Measurements from ENCODE around the gene SLC6A17. TPM values are rescaled to one million over a fixed set of nuclear protein-coding genes. Genes with fewer than 3 reads are reported as not detected.

Gene SLC6A17
- total and polyA plus RNA-seq, 2 experiments from 2014 or later = 0.03 to 0.17 TPM

- TF ChIP-seq ZNF462 (CRISPR knock-in tag; IDR thresholded peaks at IDR 0.05) (no peak), JUNB (IDR thresholded peaks at IDR 0.05; ENCODE audit: unreplicated experiment) (no peak), CREB1 (CRISPR knock-in tag; IDR thresholded peaks at IDR 0.05; ENCODE audit: low read depth) (no peak), CTCF (conservative IDR thresholded peaks at IDR 0.05; ENCODE audit: low read depth in 2 of 2) (no peak)
These were observed 50.4 kb downstream of the SLC6A17 start (continued) for GRCh38 chr1:110200666-110201065.

GRCh38 chr1:110201157-110201825, 51.0 kb downstream of the SLC6A17 start:
- Histone ChIP-seq H3K27ac (ENCODE audit: low read depth) (no peak overlapping the region), H2AFZ (peak overlapping the region; percentile 14; the same call in 1 of the 2 replicates), H3K79me2 (replicated peaks; ENCODE audit: insufficient read depth) (no peaks in the 10 kb centered on the region), H4K20me1 (replicated peaks; ENCODE audit: insufficient read depth) (no peaks in the 10 kb centered on the region; the same call in 1 of the 2 replicates), H3K4me1 (ENCODE audit: insufficient read depth) (no peaks in the 10 kb centered on the region), H3K27me3 (ENCODE audit: insufficient read depth) (no peaks in the 10 kb centered on the region), H3K4me3 (no peak overlapping the region), H3F3A (replicated peaks; ENCODE audit: low read depth) (no peaks in the 10 kb centered on the region), H3K36me3 (ENCODE audit: insufficient read depth) (no peaks in the 10 kb centered on the region), H3K4me2 (no peak overlapping the region), H3K9me2 (ENCODE audit: insufficient read depth) (no peaks in the 10 kb centered on the region)
- H3K4me3 Mint-ChIP-seq = no peak overlapping the region
- H3K27ac Mint-ChIP-seq = no peak overlapping the region
- no peaks in the 10 kb centered on the region for H3K36me3 Mint-ChIP-seq (ENCODE audit: low read depth)
- peaks cover 10% of the 10 kb centered on the region for H3K27me3 Mint-ChIP-seq (ENCODE audit: insufficient read depth, low read depth, poor library complexity)
- peaks cover 7% of the 10 kb centered on the region for H3K4me1 Mint-ChIP-seq
- DNase-seq (ENCODE audit: low spot score) (no peak), ATAC-seq (no peak; the same call in 2 of the 3 replicates)
- H3K9me3 Mint-ChIP-seq = no peaks in the 10 kb centered on the region
- no peak for TF ChIP-seq ZNF114 (CRISPR knock-in tag; IDR thresholded peaks at IDR 0.05)
- TF ChIP-seq EZH2phosphoT487 (IDR thresholded peaks at IDR 0.05; ENCODE audit: unreplicated experiment) = no peak
- no peak for TF ChIP-seq STAT1 (IDR thresholded peaks at IDR 0.05; ENCODE audit: unreplicated experiment)
- TF ChIP-seq JUNB (IDR thresholded peaks at IDR 0.05; ENCODE audit: unreplicated experiment) = no peak
- no peak for TF ChIP-seq POLR2AphosphoS5 (IDR thresholded peaks at IDR 0.05; ENCODE audit: low read depth)
- no peak for TF ChIP-seq NANOG (IDR thresholded peaks at IDR 0.05; ENCODE audit: borderline replicate concordance)
- TF ChIP-seq REST (IDR thresholded peaks at IDR 0.05; ENCODE audit: unreplicated experiment) = no peak
- no peak for TF ChIP-seq CREB1 (CRISPR knock-in tag; IDR thresholded peaks at IDR 0.05; ENCODE audit: low read depth)
- no peak for TF ChIP-seq ETS1 (IDR thresholded peaks at IDR 0.05)
- TF ChIP-seq ZNF331 (CRISPR knock-in tag; IDR thresholded peaks at IDR 0.05; ENCODE audit: low read depth) = no peak

Measured in GM23338 (cell line).